ENCODE results near the gene SPRR4. TPM values are rescaled to one million over a fixed set of nuclear protein-coding genes. Genes with fewer than 3 reads are reported as not detected.

Gene SPRR4
- total RNA-seq, 1 experiment from 2014 or later, result not detected

DNA sequence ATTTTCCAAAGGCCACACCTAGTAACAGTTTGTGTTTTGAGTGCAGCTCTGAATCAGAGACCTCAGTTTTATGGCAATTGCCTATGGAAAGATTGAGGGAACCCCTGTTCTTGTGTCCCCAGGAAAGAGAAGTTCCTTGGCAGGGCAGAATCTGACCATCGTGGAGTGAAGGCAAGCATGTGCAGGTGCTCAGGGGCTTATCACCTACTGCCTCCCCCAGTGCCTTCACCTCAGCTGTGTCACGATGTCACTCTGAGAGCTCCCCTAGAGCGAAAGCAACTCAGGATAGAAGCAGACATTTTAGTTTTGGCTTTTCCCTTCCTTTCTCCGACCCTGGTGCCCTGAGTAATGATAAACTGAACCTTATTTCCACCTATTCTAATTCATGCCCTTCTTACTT is 11.6 kb downstream of the SPRR4 start:
- DNase-seq (ENCODE audit: low read depth, low spot score) (no peak), ATAC-seq (no peak)
- intact Hi-C loops (cut with micrococcal nuclease; ENCODE audit: unreplicated experiment) (no loop called here), in situ Hi-C loops (cut with HindIII; ENCODE audit: low pct_unique_long_range_greater_than_20kb, low sequenced_read_pairs) (no loop called here)
- no peak overlapping the region for H3K27ac ChIP-seq (ENCODE audit: low read length)
- TF ChIP-seq, protein P1, sequence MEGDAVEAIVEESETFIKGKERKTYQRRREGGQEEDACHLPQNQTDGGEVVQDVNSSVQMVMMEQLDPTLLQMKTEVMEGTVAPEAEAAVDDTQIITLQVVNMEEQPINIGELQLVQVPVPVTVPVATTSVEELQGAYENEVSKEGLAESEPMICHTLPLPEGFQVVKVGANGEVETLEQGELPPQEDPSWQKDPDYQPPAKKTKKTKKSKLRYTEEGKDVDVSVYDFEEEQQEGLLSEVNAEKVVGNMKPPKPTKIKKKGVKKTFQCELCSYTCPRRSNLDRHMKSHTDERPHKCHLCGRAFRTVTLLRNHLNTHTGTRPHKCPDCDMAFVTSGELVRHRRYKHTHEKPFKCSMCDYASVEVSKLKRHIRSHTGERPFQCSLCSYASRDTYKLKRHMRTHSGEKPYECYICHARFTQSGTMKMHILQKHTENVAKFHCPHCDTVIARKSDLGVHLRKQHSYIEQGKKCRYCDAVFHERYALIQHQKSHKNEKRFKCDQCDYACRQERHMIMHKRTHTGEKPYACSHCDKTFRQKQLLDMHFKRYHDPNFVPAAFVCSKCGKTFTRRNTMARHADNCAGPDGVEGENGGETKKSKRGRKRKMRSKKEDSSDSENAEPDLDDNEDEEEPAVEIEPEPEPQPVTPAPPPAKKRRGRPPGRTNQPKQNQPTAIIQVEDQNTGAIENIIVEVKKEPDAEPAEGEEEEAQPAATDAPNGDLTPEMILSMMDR (IDR thresholded peaks at IDR 0.05), result no peak
- TF ChIP-seq POLR2AphosphoS5 (IDR thresholded peaks at IDR 0.05; ENCODE audit: low read depth, low read length), result no peak
- TF ChIP-seq, protein P2, sequence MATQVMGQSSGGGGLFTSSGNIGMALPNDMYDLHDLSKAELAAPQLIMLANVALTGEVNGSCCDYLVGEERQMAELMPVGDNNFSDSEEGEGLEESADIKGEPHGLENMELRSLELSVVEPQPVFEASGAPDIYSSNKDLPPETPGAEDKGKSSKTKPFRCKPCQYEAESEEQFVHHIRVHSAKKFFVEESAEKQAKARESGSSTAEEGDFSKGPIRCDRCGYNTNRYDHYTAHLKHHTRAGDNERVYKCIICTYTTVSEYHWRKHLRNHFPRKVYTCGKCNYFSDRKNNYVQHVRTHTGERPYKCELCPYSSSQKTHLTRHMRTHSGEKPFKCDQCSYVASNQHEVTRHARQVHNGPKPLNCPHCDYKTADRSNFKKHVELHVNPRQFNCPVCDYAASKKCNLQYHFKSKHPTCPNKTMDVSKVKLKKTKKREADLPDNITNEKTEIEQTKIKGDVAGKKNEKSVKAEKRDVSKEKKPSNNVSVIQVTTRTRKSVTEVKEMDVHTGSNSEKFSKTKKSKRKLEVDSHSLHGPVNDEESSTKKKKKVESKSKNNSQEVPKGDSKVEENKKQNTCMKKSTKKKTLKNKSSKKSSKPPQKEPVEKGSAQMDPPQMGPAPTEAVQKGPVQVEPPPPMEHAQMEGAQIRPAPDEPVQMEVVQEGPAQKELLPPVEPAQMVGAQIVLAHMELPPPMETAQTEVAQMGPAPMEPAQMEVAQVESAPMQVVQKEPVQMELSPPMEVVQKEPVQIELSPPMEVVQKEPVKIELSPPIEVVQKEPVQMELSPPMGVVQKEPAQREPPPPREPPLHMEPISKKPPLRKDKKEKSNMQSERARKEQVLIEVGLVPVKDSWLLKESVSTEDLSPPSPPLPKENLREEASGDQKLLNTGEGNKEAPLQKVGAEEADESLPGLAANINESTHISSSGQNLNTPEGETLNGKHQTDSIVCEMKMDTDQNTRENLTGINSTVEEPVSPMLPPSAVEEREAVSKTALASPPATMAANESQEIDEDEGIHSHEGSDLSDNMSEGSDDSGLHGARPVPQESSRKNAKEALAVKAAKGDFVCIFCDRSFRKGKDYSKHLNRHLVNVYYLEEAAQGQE (IDR thresholded peaks at IDR 0.05; ENCODE audit: insufficient read depth in 1 of 2, low read depth in 2 of 2, low read length in 1 of 2), result no peak
- TF ChIP-seq SIN3A (IDR thresholded peaks at IDR 0.05; ENCODE audit: borderline replicate concordance, insufficient read depth, low read depth, low read length), result no peak
- no peak for TF ChIP-seq TCF7L2 (IDR thresholded peaks at IDR 0.05; ENCODE audit: low read depth, low read length)
- H3K4me1 ChIP-seq (ENCODE audit: control insufficient read depth, insufficient read depth, low read length), result no peaks in the 10 kb centered on the region
- no peak overlapping the region for H3K4me3 ChIP-seq (ENCODE audit: low read depth in 2 of 2, low read length in 2 of 2)
- no TSS peak for BruUV-seq (replicated peaks)
- H3K9me3 ChIP-seq (ENCODE audit: control insufficient read depth, insufficient read depth, low read depth, low read length), result no peaks in the 10 kb centered on the region
- POLR2A ChIA-PET, result interaction anchor here (0.6 kb wide), 1 partner anchor 108 kb away, joined by 8 read pairs; no protein-coding TSS in a partner anchor
- no peaks in the 10 kb centered on the region; the same call in none of the 2 replicates for H3K27me3 ChIP-seq (ENCODE audit: control insufficient read depth, insufficient read depth, low read length)
- CTCF ChIA-PET, result no interaction called here
- no peaks in the 10 kb centered on the region for H3K36me3 ChIP-seq (ENCODE audit: control insufficient read depth, insufficient read depth, low read length)

DNA sequence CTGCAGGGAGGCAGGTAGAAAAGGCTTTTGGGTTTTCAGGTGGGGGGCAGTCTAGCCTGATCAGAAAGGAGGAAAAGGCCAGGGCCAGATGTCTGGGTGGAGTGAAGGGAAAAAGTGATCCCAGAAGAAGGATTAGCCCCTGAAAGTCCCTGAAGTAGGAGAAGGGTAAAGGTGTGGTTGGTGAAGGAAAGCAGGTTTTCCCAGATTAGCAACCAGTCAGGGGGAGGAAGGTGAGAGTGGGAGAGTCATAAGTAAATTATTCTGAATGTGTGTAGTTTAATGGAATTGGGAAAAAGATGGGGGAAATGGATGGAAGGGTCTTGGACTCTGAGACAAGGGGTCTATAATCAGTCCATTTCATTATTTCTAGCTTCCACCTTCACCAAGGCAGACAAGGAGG is 12.8 kb downstream of the SPRR4 start:
- DNase-seq (ENCODE audit: low read depth, low spot score) (no peak), ATAC-seq (no peak)
- Histone ChIP-seq H3K27me3 (ENCODE audit: control insufficient read depth, insufficient read depth, low read length) (no peaks in the 10 kb centered on the region; the same call in none of the 2 replicates), H3K36me3 (ENCODE audit: control insufficient read depth, insufficient read depth, low read length) (no peaks in the 10 kb centered on the region), H3K9me3 (ENCODE audit: control insufficient read depth, insufficient read depth, low read depth, low read length) (no peaks in the 10 kb centered on the region), H3K4me3 (ENCODE audit: low read depth in 2 of 2, low read length in 2 of 2) (no peak overlapping the region), H3K27ac (ENCODE audit: low read length) (no peak overlapping the region), H3K4me1 (ENCODE audit: control insufficient read depth, insufficient read depth, low read length) (no peaks in the 10 kb centered on the region)
- in situ Hi-C loops (cut with HindIII; ENCODE audit: low pct_unique_long_range_greater_than_20kb, low sequenced_read_pairs), result no loop called here
- no TSS peak for BruUV-seq (replicated peaks)
- intact Hi-C loops (cut with micrococcal nuclease; ENCODE audit: unreplicated experiment), result no loop called here
- ChIA-PET POLR2A (no interaction called here), CTCF (no interaction called here)
- TF ChIP-seq, protein P2 (IDR thresholded peaks at IDR 0.05; ENCODE audit: insufficient read depth in 1 of 2, low read depth in 2 of 2, low read length in 1 of 2), result no peak
- TF ChIP-seq TCF7L2 (IDR thresholded peaks at IDR 0.05; ENCODE audit: low read depth, low read length) (no peak), SIN3A (IDR thresholded peaks at IDR 0.05; ENCODE audit: borderline replicate concordance, insufficient read depth, low read depth, low read length) (no peak)
